GM23338 (cell line): ENCODE results near the gene PTGER4. TPM values are rescaled to one million over a fixed set of nuclear protein-coding genes. Genes with fewer than 3 reads are reported as not detected.

ENCODE experiments used
- ATAC-seq: fragments of 200-7000 bp; cut with Tn5 transposase; 3 replicates; pipeline ENCODE4 v1.9.1; 2020
- DNase-seq: peaks from one replicate; pipeline ENCODE4 v3.0.0-alpha.2; 2015; ENCODE audit warnings: low spot score
- H2AFZ ChIP-seq: fragments of 200-600 bp; sonication (generic); 2 replicates; pipeline ENCODE4 v1.8.0; 2016; ENCODE audit warnings: antibody characterized with exemption, mild to moderate bottlenecking, moderate library complexity
- H3F3A ChIP-seq: fragments of 200-600 bp; sonication (generic); replicated peaks from 2 replicates; pipeline ENCODE4 v1.8.0; 2017; ENCODE audit warnings: antibody characterized with exemption, mixed run types, low read depth
- H3K27ac ChIP-seq: fragments of 200-600 bp; sonication (generic); 2 replicates; pipeline ENCODE4 v1.6.1; 2016; ENCODE audit warnings: low read depth
- H3K27me3 ChIP-seq: fragments of 200-600 bp; sonication (generic); 2 replicates; pipeline ENCODE4 v1.8.0; 2016; ENCODE audit warnings: mild to moderate bottlenecking, mixed run types, moderate library complexity; ENCODE audit not compliant: insufficient read depth
- H3K36me3 ChIP-seq: fragments of 200-600 bp; sonication (generic); 2 replicates; pipeline ENCODE4 v1.8.0; 2016; ENCODE audit warnings: mild to moderate bottlenecking; ENCODE audit not compliant: insufficient read depth
- H3K4me1 ChIP-seq: fragments of 200-600 bp; sonication (generic); 2 replicates; pipeline ENCODE4 v1.8.0; 2016; ENCODE audit warnings: mild to moderate bottlenecking, moderate library complexity; ENCODE audit not compliant: insufficient read depth
- H3K4me2 ChIP-seq: fragments of 200-600 bp; sonication (generic); 2 replicates; pipeline ENCODE4 v1.7.1; 2017; ENCODE audit warnings: mixed run types
- H3K4me3 ChIP-seq: fragments of 200-600 bp; sonication (generic); 2 replicates; pipeline ENCODE4 v1.6.1; 2016; ENCODE audit warnings: mixed run types
- H3K79me2 ChIP-seq: fragments of 200-600 bp; sonication (generic); replicated peaks from 2 replicates; pipeline ENCODE4 v1.8.0; 2017; ENCODE audit warnings: mild to moderate bottlenecking; ENCODE audit not compliant: insufficient read depth
- H3K9me2 ChIP-seq: fragments of 200-600 bp; sonication (generic); 2 replicates; pipeline ENCODE4 v1.8.0; 2017; ENCODE audit not compliant: insufficient read depth
- H4K20me1 ChIP-seq: fragments of 200-600 bp; sonication (generic); replicated peaks from 2 replicates; pipeline ENCODE4 v1.8.0; 2017; ENCODE audit warnings: mild to moderate bottlenecking; ENCODE audit not compliant: insufficient read depth
- H3K27ac Mint-ChIP-seq: 2 replicates; pipeline ENCODE4 v1.8.0; 2020; ENCODE audit warnings: inconsistent platforms, mild to moderate bottlenecking, moderate library complexity, mixed read lengths
- H3K27me3 Mint-ChIP-seq: 3 replicates; pipeline ENCODE4 v1.8.0; 2022; ENCODE audit warnings: low read depth, mild to moderate bottlenecking, moderate library complexity, mixed read lengths, inconsistent platforms; ENCODE audit not compliant: insufficient read depth, poor library complexity
- H3K36me3 Mint-ChIP-seq: 3 replicates; pipeline ENCODE4 v1.8.0; 2021; ENCODE audit warnings: low read depth, mild to moderate bottlenecking, inconsistent platforms, moderate library complexity, mixed read lengths
- H3K4me1 Mint-ChIP-seq: 3 replicates; pipeline ENCODE4 v1.8.0; 2020; ENCODE audit warnings: mild to moderate bottlenecking, inconsistent platforms, mixed read lengths
- H3K4me3 Mint-ChIP-seq: 3 replicates; pipeline ENCODE4 v1.8.0; 2021; ENCODE audit warnings: moderate library complexity, mild to moderate bottlenecking, inconsistent platforms, mixed read lengths
- H3K9me3 Mint-ChIP-seq: 3 replicates; pipeline ENCODE4 v1.8.0; 2020; ENCODE audit warnings: moderate library complexity, mild to moderate bottlenecking, inconsistent platforms, mixed read lengths
- CREB1 ChIP-seq: fragments of 250-450 bp; sonication (Bioruptor Pico); IDR thresholded peaks from 2 replicates; pipeline ENCODE4 v1.5.0; 2020; ENCODE audit warnings: low read depth, mild to moderate bottlenecking, moderate library complexity
- CTCF ChIP-seq, 2 experiments: fragments of 200-600 bp in 1 of 2; sonication (generic) in 1 of 2; conservative IDR thresholded peaks; 2 replicates each; pipeline versions ENCODE4 v1.5.1 to v1.6.1; 2016 to 2017; ENCODE audit warnings: antibody characterized with exemption in 2 of 2, low read depth in 2 of 2, mild to moderate bottlenecking in 2 of 2, moderate library complexity in 1 of 2
- EZH2phosphoT487 ChIP-seq: fragments of 200-600 bp; sonication (generic); IDR thresholded peaks from one replicate; pipeline ENCODE4 v1.8.1; 2018; ENCODE audit warnings: antibody characterized with exemption; ENCODE audit not compliant: unreplicated experiment
- JUNB ChIP-seq: IDR thresholded peaks from one replicate; pipeline ENCODE4 v1.6.1; 2016; ENCODE audit warnings: antibody characterized with exemption; ENCODE audit not compliant: unreplicated experiment
- POLR2AphosphoS5 ChIP-seq: IDR thresholded peaks from 2 replicates; pipeline ENCODE4 v1.6.1; 2016; ENCODE audit warnings: antibody characterized with exemption, low read depth
- STAT1 ChIP-seq: IDR thresholded peaks from one replicate; pipeline ENCODE4 v1.6.1; 2016; ENCODE audit warnings: antibody characterized with exemption; ENCODE audit not compliant: unreplicated experiment
- ZNF114 ChIP-seq: fragments of 250-450 bp; sonication (Bioruptor Pico); IDR thresholded peaks from 2 replicates; pipeline ENCODE4 v1.5.0; 2020; ENCODE audit warnings: mild to moderate bottlenecking, moderate library complexity
- ZNF462 ChIP-seq: fragments of 250-450 bp; sonication (Bioruptor Pico); IDR thresholded peaks from 2 replicates; pipeline ENCODE4 v1.5.0; 2020; ENCODE audit warnings: mild to moderate bottlenecking, moderate library complexity
- polyA plus RNA-seq: library from polyadenylated mRNA; unstranded; fragments of >200 nt; fragmentation: Nextera tagmentation; extraction: Ambion mirVana; gene quantifications from 2 replicates; pipeline ENCODE4 v1.2.1, GENCODE V29; 2016
- total RNA-seq: library from RNA; depleted of rRNA; stranded (reverse); fragments of >200 nt; shearing (Covaris generic); gene quantifications from 2 replicates; pipeline ENCODE4 v1.2.3, GENCODE V29; 2014

The PTGER4 gene
- total and polyA plus RNA-seq, 2 experiments from 2014 or later: 0.82 to 4.4 TPM

- Mint-ChIP-seq H3K27me3 (peaks cover 38% of the 10 kb centered on the region), H3K36me3 (no peaks in the 10 kb centered on the region), H3K4me3 (peak overlapping the region; percentile 86), H3K9me3 (peaks cover 2% of the 10 kb centered on the region; the same call in 1 of the 3 replicates), H3K4me1 (peaks cover 35% of the 10 kb centered on the region), H3K27ac (peak overlapping the region; percentile 76; the same call in 1 of the 2 replicates)
- Histone ChIP-seq H3K79me2 (no peaks in the 10 kb centered on the region), H2AFZ (peak overlapping the region; percentile 90), H3K4me2 (peak overlapping the region; percentile 84), H4K20me1 (peaks cover 5% of the 10 kb centered on the region; the same call in 1 of the 2 replicates), H3K27ac (peak overlapping the region; percentile 60), H3K4me3 (peak overlapping the region; percentile 57), H3K9me2 (no peaks in the 10 kb centered on the region), H3K36me3 (no peaks in the 10 kb centered on the region), H3K4me1 (peaks cover 17% of the 10 kb centered on the region), H3F3A (0 out of 2 replicates have a peak, but pooled peaks cover 9% of the 10 kb centered on the region), H3K27me3 (peaks cover 49% of the 10 kb centered on the region)
- ATAC-seq (no peak), DNase-seq (no peak)
- no peak for TF ChIP-seq EZH2phosphoT487
- 0 out of 2 replicates have a peak, but pooled peaks have one; percentile 20 for TF ChIP-seq ZNF462 (CRISPR knock-in tag)
Observed at GRCh38 chr5:40678460-40679147, 1.1 kb upstream of the PTGER4 start.

GRCh38 chr5:40679148-40679912 lies 385 bp upstream of the PTGER4 start:
- Histone ChIP-seq H3K27me3 (peaks cover 51% of the 10 kb centered on the region), H2AFZ (peak overlapping the region; percentile 97), H3K36me3 (no peaks in the 10 kb centered on the region), H4K20me1 (peaks cover 5% of the 10 kb centered on the region; the same call in 1 of the 2 replicates), H3K79me2 (no peaks in the 10 kb centered on the region), H3K4me2 (peak overlapping the region; percentile 86), H3K4me1 (peaks cover 17% of the 10 kb centered on the region), H3K4me3 (peak overlapping the region; percentile 57), H3K27ac (peak overlapping the region; percentile 60), H3K9me2 (no peaks in the 10 kb centered on the region), H3F3A (0 out of 2 replicates have a peak, but pooled peaks cover 9% of the 10 kb centered on the region)
- H3K9me3 Mint-ChIP-seq: peaks cover 2% of the 10 kb centered on the region; the same call in 1 of the 3 replicates
- peak overlapping the region; percentile 86 for H3K4me3 Mint-ChIP-seq
- H3K27ac Mint-ChIP-seq: peak overlapping the region; percentile 76
- H3K4me1 Mint-ChIP-seq: peaks cover 35% of the 10 kb centered on the region
- ATAC-seq (peak; percentile 76), DNase-seq (peak; percentile 93)
- no peaks in the 10 kb centered on the region for H3K36me3 Mint-ChIP-seq
- peaks cover 38% of the 10 kb centered on the region for H3K27me3 Mint-ChIP-seq
- TF ChIP-seq JUNB (no peak), STAT1 (no peak), ZNF114 (CRISPR knock-in tag) (no peak), CREB1 (CRISPR knock-in tag) (no peak), POLR2AphosphoS5 (no peak), CTCF (conservative IDR thresholded peaks at IDR 0.05; ENCODE audit: low read depth in 2 of 2) (no peak)
